Activated CD4-positive, alpha-beta T cell treated with anti-CD3 and anti-CD28 coated beads, Interleukin-2, amount 50 U/mL, for 16 hours (primary cell): Measurements from ENCODE around the gene TMC3.
"Not testable (repeated sequence)": the region's sequence is repeated elsewhere in the genome, so short reads cannot be mapped to it uniquely, and the experiment has no call there.

Experiments
- DNase-seq: peaks from one replicate; pipeline ENCODE4 v3.0.0-alpha.2; 2020

Gene TMC3

DNA sequence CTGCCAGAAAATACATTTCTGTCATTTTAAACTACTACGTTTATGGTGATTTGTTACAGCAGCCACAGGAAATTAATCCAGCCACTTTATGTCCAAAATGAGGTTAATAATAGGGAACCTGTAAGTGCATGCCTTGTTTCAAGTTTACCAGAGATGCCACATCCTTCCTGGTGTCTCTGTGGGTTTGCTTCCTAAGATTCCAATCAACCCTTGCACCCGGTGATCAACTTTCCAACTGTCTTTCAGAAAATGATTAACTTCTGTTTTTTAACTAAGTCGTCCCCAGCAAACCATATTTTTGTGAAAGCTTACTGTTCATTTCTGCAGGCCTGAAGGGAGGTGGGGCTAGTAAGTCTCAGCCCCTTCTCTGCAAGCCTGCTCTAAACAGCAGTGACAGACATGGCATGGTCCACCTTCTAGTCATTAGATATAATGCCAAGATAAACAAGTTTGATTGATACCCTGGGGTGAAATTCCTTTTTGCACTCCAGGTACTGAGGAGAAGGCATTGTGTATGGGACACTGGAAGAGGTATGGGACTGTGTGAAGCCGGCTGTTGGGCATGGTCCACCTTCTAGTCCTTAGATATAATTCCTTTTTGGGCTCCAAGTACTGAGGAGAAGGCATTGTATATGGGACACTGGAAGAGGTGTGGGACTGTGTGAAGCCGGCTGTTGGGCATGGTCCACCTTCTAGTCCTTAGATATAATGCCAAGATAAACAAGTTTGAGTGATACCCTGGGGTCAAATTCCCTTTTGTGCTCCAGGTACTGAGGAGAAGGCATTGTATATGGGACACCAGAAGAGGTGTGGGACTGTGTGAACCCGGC lies 11.1 kb upstream of the TMC3 start:
- no peak for DNase-seq

GRCh38 chr15:81381720-81382119 lies 7.7 kb upstream of the TMC3 start:
- no peak for DNase-seq

DNA sequence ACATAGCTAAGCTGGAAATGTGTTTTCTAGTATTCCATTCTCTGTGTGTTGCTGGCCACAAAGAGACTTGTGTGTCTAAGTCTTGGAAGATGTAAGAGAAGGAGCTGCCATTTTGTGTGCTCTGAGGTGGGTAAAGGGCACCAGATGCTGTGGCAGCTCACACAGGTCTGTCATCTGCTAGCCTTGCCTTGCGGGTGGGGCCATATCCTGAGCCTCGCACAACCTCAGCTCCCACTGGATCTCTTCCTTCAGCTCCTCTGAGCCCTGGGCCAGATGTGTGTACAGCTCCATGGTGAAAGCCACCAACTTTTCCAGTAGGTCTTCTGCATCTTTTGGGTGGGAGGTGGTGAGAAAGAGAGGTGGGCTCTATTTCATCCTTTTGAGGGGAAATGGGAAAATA lies 6.7 kb upstream of the TMC3 start:
- no peak for DNase-seq

DNA sequence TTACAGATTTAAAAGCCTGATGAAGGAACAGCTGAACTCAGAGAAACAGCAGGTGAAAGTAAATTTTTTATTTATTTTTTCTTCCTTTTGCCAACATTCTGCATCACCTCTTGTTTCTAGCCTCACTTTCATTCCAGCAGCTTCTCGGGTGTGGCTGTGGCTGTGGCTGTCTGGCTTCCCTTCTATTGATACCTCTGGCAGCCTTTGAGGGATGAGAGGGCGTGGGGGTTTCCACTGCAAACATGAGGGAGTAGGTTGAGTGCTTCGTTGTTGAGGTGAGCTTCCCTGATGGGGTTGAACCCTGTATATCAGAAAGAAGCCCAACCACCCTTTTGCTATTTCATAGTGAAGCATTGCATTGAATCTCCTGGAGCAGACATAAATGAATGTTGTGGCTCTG lies 6.2 kb upstream of the TMC3 start:
- DNase-seq: no peak

DNA sequence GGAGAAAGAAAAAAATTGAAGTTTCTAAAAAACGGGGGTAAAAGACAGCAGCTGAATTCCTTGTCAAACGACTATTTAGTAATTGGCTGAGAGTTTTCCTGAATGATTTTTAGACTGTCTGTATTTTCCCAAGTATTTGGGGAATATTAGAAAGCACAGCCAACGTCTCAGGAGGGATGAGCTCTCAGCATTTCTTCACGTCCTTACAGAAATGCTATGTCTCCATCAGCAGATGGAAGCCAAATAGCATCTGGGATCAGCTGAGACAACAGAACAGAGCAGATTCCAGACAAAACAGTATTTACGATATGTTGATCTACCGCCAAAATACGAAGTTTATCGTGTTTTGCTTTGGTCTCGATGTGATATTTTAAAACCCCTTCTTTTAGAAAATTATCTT lies 5.3 kb upstream of the TMC3 start:
- DNase-seq: no peak

- no peak for DNase-seq
These were observed 4.4 kb upstream of the TMC3 start for GRCh38 chr15:81378443-81378842.

- DNase-seq: no peak
These were observed 3.9 kb upstream of the TMC3 start for GRCh38 chr15:81377871-81378270.

- DNase-seq: no peak
These were observed 2.2 kb upstream of the TMC3 start for GRCh38 chr15:81376231-81376630.

- no peak for DNase-seq
These were observed 1.4 kb upstream of the TMC3 start for GRCh38 chr15:81375461-81375860.

- DNase-seq: no peak
These were observed 837 bp downstream of the TMC3 start for GRCh38 chr15:81373176-81373575.

DNA sequence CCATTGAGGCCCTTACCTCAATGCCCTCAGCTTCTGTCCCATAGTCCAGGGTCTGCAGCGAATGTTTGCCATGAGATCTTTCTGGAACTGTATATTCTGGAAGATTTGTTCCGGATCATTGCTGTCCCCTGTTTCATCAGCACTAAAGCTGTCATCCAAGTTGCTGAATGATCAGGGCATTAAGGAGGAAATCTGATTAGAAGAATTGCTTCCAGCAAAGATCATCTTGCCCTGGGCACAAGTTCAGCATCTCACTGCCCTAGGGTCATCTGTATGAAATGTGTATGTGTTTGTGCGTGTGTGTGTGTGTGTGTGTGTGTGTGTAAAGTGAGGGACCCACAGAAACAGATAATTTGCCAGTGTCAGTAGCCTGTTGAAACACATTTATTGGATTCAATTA lies 1.4 kb downstream of the TMC3 start:
- no peak for DNase-seq

DNA sequence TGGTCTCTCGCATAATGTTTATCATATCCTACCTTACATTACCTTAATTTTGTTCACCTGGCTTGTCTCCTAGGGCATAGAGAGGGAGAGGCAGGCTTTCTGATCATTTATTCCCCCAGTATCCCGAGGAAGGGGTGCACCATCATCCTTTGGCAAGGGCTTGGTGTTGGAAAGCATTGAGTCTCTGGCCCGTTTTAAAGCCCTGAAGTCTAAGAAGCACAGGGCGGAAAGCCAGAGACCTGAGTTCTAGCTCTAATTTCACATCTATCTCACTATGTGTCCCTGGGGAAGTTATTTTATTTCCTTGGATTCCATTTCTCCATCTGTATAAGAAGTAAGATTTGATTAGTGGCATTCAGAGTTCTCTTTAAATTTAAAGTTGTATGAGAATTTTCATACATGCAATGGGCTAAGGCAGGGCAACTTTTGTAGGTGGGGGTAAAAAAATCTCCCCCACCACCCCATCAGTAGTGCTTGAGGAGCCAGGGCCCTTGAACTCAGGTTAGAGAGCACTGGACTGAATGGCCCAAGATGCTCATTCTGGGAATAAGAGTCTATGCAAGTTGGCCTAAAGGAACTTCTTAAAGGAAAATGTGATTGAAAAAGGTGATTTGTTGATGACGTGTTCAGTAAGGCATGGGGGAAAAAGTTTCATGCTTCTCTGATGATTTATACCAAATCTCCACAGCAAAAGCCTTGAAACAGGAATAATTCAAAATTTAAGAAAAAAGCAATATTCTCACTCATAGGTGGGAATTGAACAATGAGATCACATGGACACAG lies 10.1 kb downstream of the TMC3 start:
- DNase-seq: no peak

DNA sequence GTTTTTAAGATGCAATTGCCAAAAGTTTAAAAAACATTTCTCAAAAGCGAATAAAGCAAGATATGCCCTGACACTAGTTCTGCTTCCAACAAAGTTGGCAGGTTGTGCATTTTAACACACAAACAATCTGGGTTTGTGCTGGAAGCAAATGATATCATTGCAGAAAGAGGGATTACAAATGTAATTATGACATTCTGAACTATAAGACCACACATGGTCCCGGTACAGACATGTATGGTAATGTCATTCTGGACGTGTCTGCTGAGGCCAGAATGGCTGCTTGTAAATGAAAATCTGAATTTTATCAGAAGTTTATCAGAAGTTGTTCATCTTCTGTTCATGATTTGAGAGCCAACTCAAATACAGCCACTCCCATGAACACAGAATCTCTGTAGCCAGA lies 10.7 kb downstream of the TMC3 start:
- no peak for DNase-seq

DNA sequence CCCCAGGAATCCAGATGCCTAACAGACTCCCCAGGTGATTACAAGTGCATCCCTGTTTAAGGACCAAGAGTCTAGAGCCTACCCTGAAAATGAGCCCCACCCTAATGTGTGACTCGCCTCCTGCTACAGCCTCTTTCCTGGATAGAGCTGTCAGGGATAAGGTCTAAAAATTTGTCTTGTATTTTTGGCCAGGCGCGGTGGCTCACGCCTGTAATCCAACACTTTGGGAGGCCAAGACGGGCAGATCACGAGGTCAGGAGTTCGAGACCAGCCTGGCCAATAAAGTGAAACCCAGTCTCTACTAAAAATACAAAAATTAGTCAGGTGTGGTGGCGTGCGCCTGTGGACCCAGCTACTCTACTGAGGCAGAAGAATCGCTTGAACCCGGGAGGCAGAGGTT lies 11.2 kb downstream of the TMC3 start:
- no peak for DNase-seq

- no peak for DNase-seq
These were observed 12.1 kb downstream of the TMC3 start for GRCh38 chr15:81361891-81362290.

DNA sequence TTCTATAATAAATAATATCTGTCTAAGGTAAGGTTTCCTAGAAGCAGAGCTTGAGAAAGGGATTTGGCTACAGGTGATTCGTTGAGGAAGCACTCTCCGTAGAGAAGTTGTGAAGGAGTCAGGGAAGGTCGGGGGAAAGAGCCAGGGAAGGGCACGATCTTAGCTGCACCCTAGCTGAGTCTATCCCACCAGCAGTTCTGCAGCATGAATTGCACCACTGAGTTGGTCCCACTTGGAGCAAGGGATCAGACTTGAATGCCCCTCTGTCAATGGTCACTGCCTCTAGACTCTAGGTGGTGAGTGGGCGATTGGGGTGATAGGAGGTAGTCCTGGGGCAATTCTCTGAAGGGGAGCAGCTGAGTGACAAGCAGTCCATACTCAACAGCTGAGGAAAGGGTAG lies 13.5 kb downstream of the TMC3 start:
- DNase-seq: no peak

- DNase-seq: no peak
These were observed 15.8 kb downstream of the TMC3 start for GRCh38 chr15:81358248-81358647.

GRCh38 chr15:81357180-81357686 lies 16.8 kb downstream of the TMC3 start:
- no peak for DNase-seq

DNA sequence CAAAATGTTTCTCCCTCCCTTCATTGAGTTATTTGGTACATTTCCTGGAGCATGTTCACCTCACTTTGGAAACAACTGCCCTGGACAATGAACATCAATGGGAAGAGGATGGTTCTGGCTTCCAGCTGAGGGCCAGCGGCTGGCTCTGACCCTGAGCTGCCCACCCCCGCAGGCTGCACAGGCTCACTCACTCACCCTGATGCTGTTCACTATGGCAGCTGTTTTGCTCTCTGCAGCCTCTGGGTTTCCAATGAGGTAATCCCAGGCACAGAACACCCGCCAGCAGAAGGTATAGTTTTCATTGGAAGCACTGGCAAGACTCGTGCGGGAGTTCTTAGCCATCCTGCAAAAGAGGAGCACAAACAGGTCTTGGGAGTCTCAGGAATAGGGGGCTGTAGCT lies 17.8 kb downstream of the TMC3 start:
- DNase-seq: no peak

DNA sequence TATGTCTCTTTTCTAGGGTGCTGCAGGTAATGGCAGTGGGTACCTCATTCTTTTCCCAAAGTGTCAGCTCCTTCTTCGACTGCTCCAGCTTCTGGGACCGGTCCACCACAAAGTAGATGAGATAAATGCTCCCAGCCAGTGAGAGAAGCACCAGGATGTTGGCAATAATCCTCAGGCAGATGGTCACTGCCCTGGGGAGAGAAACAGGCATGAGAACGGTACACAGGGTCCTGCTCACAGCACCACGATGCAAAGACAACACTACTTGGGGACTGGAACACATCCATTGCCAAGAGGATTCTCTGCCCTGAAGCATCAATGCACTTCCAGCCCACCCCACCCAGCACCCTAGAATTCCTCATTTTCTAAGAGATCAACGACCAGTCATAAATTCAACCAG lies 22.4 kb downstream of the TMC3 start:
- DNase-seq: no peak

GRCh38 chr15:81349271-81349670 lies 24.7 kb downstream of the TMC3 start:
- DNase-seq: no peak

DNA sequence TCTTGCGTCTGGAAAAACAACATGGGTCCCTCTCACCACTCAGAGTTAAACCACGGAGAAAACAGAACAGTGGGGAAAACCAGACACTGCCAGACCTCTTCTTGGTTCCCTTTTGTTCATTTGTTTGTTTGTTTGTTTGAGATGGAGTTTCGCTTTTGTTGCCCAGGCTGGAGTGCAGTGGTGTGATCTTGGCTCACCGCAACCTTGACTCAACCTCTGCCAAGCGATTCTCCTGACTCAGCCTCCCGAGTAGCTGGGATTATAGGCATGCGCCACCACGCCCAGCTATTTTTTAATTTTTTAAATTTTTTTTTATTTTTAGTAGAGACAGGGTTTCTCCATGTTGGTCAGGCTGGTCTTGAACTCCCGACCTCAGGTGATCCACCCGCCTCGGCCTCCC lies 25.3 kb downstream of the TMC3 start:
- not testable (repeated sequence) for DNase-seq

GRCh38 chr15:81347910-81348309 lies 26.1 kb downstream of the TMC3 start:
- no peak for DNase-seq

GRCh38 chr15:81346611-81347010 lies 27.4 kb downstream of the TMC3 start:
- DNase-seq: no peak
